AG09309 (cell line): ENCODE data around the gene CCDC107.
"Not testable (repeated sequence)": the region's sequence is repeated elsewhere in the genome, so short reads cannot be mapped to it uniquely, and the experiment has no call there.

Experiments used
- DNase-seq: peaks from one replicate; pipeline ENCODE4 v3.0.0-alpha.2; 2010; ENCODE audit warnings: low read depth
- H3K4me3 ChIP-seq: 2 replicates; pipeline ENCODE4 v1.5.1; 2011; ENCODE audit warnings: mild to moderate bottlenecking, low read depth, low read length, moderate library complexity; ENCODE audit not compliant: control insufficient read depth
- CTCF ChIP-seq: IDR thresholded peaks from 2 replicates; pipeline ENCODE4 v1.5.1; 2011; ENCODE audit warnings: mild to moderate bottlenecking, low read depth, low read length, inconsistent platforms; ENCODE audit not compliant: insufficient read depth, control insufficient read depth; ENCODE audit errors: missing control alignments

The CCDC107 gene

GRCh38 chr9:35627575-35627974 is 30.5 kb upstream of the CCDC107 start:
- H3K4me3 ChIP-seq: no peak overlapping the region
- no peak for DNase-seq
- TF ChIP-seq CTCF: no peak

GRCh38 chr9:35628389-35628991 is 29.6 kb upstream of the CCDC107 start:
- H3K4me3 ChIP-seq: no peak overlapping the region
- no peak for DNase-seq
- TF ChIP-seq CTCF: no peak

- DNase-seq: no peak
- H3K4me3 ChIP-seq: no peak overlapping the region
- no peak for TF ChIP-seq CTCF
Measured at GRCh38 chr9:35629597-35629996, 28.5 kb upstream of the CCDC107 start.

GRCh38 chr9:35635730-35636129 is 22.4 kb upstream of the CCDC107 start:
- TF ChIP-seq CTCF: no peak
- DNase-seq: no peak
- no peak overlapping the region for H3K4me3 ChIP-seq

GRCh38 chr9:35636135-35636876 is 21.8 kb upstream of the CCDC107 start:
- DNase-seq: no peak
- H3K4me3 ChIP-seq: no peak overlapping the region
- no peak for TF ChIP-seq CTCF

GRCh38 chr9:35636877-35637246 is 21.2 kb upstream of the CCDC107 start:
- not testable (repeated sequence) for H3K4me3 ChIP-seq, DNase-seq

GRCh38 chr9:35637427-35637955 is 20.6 kb upstream of the CCDC107 start:
- not testable (repeated sequence) for DNase-seq, H3K4me3 ChIP-seq

GRCh38 chr9:35638751-35639150 is 19.3 kb upstream of the CCDC107 start:
- not testable (repeated sequence) for H3K4me3 ChIP-seq, DNase-seq

- not testable (repeated sequence) for DNase-seq, H3K4me3 ChIP-seq
Measured at GRCh38 chr9:35639225-35639624, 18.9 kb upstream of the CCDC107 start.
